Measurements from ENCODE around the gene TRIM26. TPM values are rescaled to one million over a fixed set of nuclear protein-coding genes. Genes with fewer than 3 reads are reported as not detected.

Gene TRIM26
- total and polyA plus RNA-seq, 8 donors, result 29.4 to 51.3 (median 31.9) TPM

DNA sequence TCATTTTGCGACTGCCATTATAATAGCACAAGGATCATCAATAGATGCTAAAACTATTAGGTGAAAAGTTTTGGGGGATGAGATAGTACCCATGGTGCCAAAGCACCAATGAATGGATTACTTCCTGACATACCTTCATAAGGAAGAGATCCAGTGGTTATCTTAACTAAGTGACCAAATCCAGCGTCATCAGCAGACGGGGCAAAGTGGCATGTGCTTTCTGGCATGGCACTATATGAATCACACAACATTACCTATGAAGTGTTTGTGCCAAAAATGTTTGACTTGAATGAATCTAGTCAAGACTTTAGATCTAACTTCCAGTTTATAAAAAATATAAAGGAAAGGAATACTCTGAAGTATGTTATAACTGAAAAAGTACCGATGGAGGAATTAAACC, 10.8 kb downstream of the TRIM26 start:
- DNase-seq (no peak), ATAC-seq (no peak)
- peak overlapping the region in 1 of 2 donors; percentile 55 for H3K27ac ChIP-seq
- peaks cover 0 to 34% of the 10 kb centered on the region in 2 donors for H3K36me3 ChIP-seq
- no peaks in the 10 kb centered on the region for H3K27me3 ChIP-seq
- peaks cover 21 to 65% of the 10 kb centered on the region in 2 donors for H3K4me1 ChIP-seq
- TF ChIP-seq, protein P1, sequence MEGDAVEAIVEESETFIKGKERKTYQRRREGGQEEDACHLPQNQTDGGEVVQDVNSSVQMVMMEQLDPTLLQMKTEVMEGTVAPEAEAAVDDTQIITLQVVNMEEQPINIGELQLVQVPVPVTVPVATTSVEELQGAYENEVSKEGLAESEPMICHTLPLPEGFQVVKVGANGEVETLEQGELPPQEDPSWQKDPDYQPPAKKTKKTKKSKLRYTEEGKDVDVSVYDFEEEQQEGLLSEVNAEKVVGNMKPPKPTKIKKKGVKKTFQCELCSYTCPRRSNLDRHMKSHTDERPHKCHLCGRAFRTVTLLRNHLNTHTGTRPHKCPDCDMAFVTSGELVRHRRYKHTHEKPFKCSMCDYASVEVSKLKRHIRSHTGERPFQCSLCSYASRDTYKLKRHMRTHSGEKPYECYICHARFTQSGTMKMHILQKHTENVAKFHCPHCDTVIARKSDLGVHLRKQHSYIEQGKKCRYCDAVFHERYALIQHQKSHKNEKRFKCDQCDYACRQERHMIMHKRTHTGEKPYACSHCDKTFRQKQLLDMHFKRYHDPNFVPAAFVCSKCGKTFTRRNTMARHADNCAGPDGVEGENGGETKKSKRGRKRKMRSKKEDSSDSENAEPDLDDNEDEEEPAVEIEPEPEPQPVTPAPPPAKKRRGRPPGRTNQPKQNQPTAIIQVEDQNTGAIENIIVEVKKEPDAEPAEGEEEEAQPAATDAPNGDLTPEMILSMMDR (IDR thresholded peaks at IDR 0.05), result no peak
- no peak overlapping the region for H3K4me3 ChIP-seq
- intact Hi-C loops (cut with DNase I), result no loop called here
- H3K9me3 ChIP-seq, result no peaks in the 10 kb centered on the region

DNA sequence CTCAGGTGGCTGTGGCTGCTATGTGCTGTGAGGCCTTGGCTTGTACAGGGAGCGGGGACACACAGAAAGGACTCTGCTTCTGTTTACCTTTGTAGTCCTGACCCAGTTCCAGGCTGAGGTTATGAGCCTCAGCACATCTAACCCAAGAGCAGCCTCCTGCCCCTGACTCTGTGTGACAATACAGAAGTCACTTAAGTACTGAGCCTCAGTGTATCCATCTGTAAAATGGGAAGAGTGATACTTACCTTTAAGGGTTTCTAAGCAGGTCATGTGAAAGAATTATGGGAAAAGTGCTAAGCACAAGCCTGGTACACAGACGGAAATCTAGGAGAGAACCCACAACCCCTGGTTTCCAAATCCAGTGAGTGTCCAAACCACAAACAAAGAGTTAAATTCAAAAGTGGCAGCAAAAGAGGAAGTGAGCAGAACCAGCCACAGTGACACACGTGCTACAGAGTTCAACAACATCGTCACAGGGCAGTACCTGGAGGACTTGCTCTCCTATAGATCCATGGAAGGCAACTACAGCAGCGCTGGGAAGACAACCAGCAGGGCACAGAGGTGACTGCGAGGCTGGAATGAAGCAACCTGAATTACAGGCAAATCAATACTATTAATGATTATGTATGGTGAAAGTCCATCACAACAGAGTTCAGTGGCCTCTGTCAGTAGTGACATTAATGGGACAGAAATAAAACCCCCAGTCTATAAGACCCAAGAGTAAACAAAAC, 12.5 kb downstream of the TRIM26 start:
- Histone ChIP-seq H3K36me3 (peaks cover 0 to 50% of the 10 kb centered on the region in 2 donors), H3K27ac (peak overlapping the region in 1 of 2 donors; percentile 55), H3K27me3 (no peaks in the 10 kb centered on the region), H3K4me1 (peaks cover 13 to 48% of the 10 kb centered on the region in 2 donors), H3K9me3 (no peaks in the 10 kb centered on the region), H3K4me3 (no peak overlapping the region)
- ATAC-seq (peak; percentile 19), DNase-seq (no peak)
- intact Hi-C loops (cut with DNase I), result no loop called here
- TF ChIP-seq, protein P1 (IDR thresholded peaks at IDR 0.05), result no peak

DNA sequence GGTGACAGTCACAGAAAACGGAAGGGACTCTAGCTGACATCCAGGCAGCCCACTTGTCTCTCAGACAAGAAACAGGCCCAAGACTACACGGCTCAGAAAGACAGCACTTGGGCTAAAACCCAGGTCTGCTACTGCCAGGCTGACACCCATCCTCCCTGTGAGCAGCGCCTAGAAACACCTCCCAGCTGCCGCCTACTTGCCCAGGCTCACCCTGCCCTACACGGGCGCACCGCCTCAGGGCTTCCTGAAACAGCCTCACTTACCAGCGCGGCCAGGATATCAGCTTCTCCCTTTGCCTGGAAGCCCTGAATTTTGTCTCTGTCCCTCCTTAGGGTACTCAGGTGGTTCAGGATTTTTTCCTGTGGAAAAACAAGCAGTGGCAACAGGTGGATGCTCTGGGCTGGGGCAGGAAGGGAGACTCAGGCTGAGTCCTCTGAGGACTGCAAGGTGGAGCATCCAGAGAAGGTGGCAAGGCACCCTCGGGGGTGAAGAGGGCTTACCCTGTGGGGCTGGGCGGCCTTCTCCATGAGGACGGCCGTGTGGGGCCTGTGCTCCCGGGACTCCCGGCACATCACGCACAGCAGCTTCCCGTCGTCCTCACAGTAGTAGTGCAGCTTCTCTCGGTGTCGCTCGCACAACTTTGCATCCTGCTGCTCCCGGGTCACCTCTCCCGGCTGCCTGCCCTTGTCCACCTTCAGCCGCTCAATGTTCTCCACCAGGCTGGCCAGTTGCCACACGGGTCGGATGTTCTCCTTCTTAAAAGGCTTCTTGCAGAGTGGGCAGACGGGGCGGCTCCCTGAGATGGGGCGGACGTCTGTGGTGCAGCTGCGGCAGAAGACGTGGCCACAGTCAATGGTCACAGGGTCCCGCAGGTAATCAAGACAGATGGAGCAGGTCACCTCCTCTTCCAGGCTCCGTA, 14.8 kb downstream of the TRIM26 start:
- H3K36me3 ChIP-seq, result peaks cover 0 to 73% of the 10 kb centered on the region in 2 donors

DNA sequence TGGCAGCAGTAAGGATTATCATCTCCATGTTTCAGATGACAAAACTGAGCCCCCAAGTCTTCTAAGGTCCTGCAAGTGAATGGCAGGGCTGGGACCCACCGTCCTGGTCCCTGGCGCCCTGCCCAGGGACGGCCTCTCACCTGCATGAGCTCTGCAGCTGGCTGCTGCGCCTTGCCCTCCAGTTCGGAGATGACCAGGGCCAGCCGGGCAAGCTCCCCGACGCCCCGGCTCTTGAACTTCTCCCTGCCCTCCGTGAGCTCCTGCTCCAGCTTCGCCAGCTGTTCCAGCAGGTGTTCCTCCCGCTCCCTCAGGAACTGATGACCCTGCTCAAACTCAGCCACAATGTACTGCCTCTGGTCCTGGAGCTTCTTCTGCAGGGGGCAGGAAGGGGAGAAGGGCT, 16.8 kb downstream of the TRIM26 start:
- no peak for DNase-seq
- H3K27me3 ChIP-seq, result no peaks in the 10 kb centered on the region
- no peaks in the 10 kb centered on the region for H3K9me3 ChIP-seq
- no peak overlapping the region for H3K4me3 ChIP-seq
- H3K4me1 ChIP-seq, result peaks cover 4 to 14% of the 10 kb centered on the region in 2 donors
- TF ChIP-seq, protein P1 (IDR thresholded peaks at IDR 0.05), result no peak
- peaks cover 0 to 90% of the 10 kb centered on the region in 2 donors for H3K36me3 ChIP-seq
- no peak for ATAC-seq
- intact Hi-C loops (cut with DNase I), result no loop called here
- H3K27ac ChIP-seq, result no peak overlapping the region

More for the DNA sequence above, 14.8 kb downstream of the TRIM26 start:
- Histone ChIP-seq H3K4me1 (peaks cover 13 to 32% of the 10 kb centered on the region in 2 donors), H3K27me3 (no peaks in the 10 kb centered on the region), H3K9me3 (no peaks in the 10 kb centered on the region), H3K4me3 (no peak overlapping the region), H3K27ac (no peak overlapping the region)
- no peak for DNase-seq
- intact Hi-C loops (cut with DNase I), result no loop called here
- no peak for ATAC-seq
- TF ChIP-seq, protein P1 (IDR thresholded peaks at IDR 0.05), result no peak

DNA sequence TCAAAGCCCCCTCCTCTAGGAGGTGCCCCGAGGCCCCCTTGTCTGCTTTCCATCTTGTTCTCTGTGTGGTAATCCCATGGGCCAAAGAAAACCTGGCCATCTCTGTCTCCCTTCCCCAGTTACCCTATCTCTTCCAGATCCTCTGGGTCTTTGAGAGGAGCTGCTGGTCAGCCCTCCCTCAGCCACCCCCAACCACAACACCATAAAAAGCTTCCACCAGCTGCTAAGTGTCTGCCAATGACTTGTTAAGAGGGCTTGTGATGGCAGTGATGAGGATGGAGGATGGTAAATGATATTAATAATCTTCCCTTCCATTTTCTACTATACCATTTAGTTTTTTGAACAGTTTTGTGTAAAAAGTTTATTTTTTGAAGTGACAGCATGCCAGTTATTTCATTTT, 17.3 kb downstream of the TRIM26 start:
- ATAC-seq (no peak), DNase-seq (no peak)
- TF ChIP-seq, protein P1 (IDR thresholded peaks at IDR 0.05), result no peak
- Histone ChIP-seq H3K36me3 (peaks cover 0 to 95% of the 10 kb centered on the region in 2 donors), H3K27me3 (no peaks in the 10 kb centered on the region), H3K4me1 (peaks cover 0 to 10% of the 10 kb centered on the region in 2 donors), H3K27ac (no peak overlapping the region), H3K4me3 (no peak overlapping the region), H3K9me3 (no peaks in the 10 kb centered on the region)
- intact Hi-C loops (cut with DNase I), result no loop called here

Measured in left lung (tissue), 10 donors.